ENCODE measurements around the gene ALDH16A1. TPM values are rescaled to one million over a fixed set of nuclear protein-coding genes. Genes with fewer than 3 reads are reported as not detected.

Gene ALDH16A1
- total RNA-seq, 1 donor from 2014 or later: 26.4 TPM

DNA sequence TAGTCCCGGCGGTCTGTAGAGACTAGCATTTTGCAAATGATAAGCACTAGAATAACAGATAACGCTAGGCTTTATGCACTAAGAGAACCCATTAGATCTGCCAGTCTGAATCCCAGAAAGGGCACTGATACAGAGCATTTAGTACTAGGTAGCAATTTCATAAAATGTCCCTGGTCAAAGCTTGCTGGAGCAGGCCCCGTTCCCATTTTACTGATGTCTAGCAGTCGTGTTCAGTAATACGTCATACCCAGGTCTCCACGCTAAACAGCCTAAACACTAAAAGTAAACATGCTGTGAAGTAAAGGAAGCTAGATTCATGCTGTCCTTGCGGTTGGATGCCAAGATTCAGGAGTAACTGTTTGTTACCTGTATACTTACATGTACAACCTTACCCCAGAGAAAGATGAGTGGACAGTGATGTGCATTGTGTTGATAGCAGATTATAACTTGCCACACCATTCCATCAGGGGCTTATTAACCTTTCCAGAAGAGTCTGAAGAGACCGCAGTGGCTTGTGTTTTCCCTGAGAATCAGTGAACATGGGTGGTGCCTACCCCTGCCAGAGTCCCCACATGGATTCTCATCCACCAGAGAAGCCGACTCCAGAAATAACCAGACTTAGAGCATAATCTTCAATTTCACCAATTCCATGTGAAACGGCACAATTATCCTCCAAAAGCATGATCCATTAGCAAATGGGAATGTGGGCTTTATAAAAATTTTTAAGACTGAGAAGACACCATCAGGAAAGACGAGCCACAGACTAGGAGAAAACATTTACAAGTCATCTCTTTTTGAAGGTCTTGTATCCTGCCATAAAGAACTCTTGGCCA lies 39.8 kb downstream of the ALDH16A1 start:
- Mint-ChIP-seq H3K27me3 (ENCODE audit: low read depth) (no peaks in the 10 kb centered on the region), H3K27ac (peak overlapping the region; percentile 66), H3K4me3 (ENCODE audit: low read depth) (no peak overlapping the region), H3K36me3 (ENCODE audit: low read depth) (peaks cover 72% of the 10 kb centered on the region), H3K9me3 (no peaks in the 10 kb centered on the region), H3K4me1 (ENCODE audit: low read depth) (peaks cover 22% of the 10 kb centered on the region)
- intact Hi-C loops (cut with micrococcal nuclease): no loop called here
- DNase-seq (ENCODE audit: low spot score): no peak

- intact Hi-C loops (cut with micrococcal nuclease): loop anchor here (1.0 to 5.0 kb wide), 4 partner anchors 9 to 381 kb away; partner anchors contain the start of genes AKT1S1, ALDH16A1, PIH1D1 and PRMT1
- DNase-seq (ENCODE audit: low spot score): no peak
- Mint-ChIP-seq H3K4me1 (ENCODE audit: low read depth) (peaks cover 41% of the 10 kb centered on the region), H3K4me3 (ENCODE audit: low read depth) (peak overlapping the region; percentile 98), H3K27ac (peak overlapping the region; percentile 94), H3K27me3 (ENCODE audit: low read depth) (no peaks in the 10 kb centered on the region), H3K9me3 (no peaks in the 10 kb centered on the region), H3K36me3 (ENCODE audit: low read depth) (peaks cover 61% of the 10 kb centered on the region)
These were observed 43.6 kb downstream of the ALDH16A1 start for GRCh38 chr19:49496574-49497008.

GRCh38 chr19:49497047-49497788 lies 44.2 kb downstream of the ALDH16A1 start:
- Mint-ChIP-seq H3K27me3 (ENCODE audit: low read depth) (no peaks in the 10 kb centered on the region), H3K4me1 (ENCODE audit: low read depth) (peaks cover 44% of the 10 kb centered on the region), H3K9me3 (no peaks in the 10 kb centered on the region), H3K36me3 (ENCODE audit: low read depth) (peaks cover 55% of the 10 kb centered on the region), H3K27ac (peak overlapping the region; percentile 94), H3K4me3 (ENCODE audit: low read depth) (peak overlapping the region; percentile 98)
- intact Hi-C loops (cut with micrococcal nuclease): loop anchor here (2.0 to 5.0 kb wide), 2 partner anchors 45 to 180 kb away; partner anchors contain the start of genes ALDH16A1, PIH1D1 and PRMT1
- DNase-seq (ENCODE audit: low spot score): peak; percentile 73

DNA sequence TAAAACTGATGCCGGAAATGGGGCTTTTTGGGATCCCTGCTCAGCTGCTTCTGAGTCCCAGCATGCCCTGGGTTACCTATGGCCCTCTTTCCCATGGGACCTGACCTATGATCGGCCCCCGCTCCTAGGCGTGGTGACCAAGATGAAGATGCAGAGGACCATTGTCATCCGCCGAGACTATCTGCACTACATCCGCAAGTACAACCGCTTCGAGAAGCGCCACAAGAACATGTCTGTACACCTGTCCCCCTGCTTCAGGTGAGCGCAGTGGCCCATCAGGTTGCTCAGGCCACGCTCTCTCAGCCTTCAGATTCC lies 44.7 kb downstream of the ALDH16A1 start:
- Mint-ChIP-seq H3K9me3 (no peaks in the 10 kb centered on the region), H3K36me3 (ENCODE audit: low read depth) (peaks cover 49% of the 10 kb centered on the region), H3K4me1 (ENCODE audit: low read depth) (peaks cover 44% of the 10 kb centered on the region), H3K27me3 (ENCODE audit: low read depth) (no peaks in the 10 kb centered on the region), H3K27ac (peak overlapping the region; percentile 94), H3K4me3 (ENCODE audit: low read depth) (peak overlapping the region; percentile 98)
- no peak for DNase-seq (ENCODE audit: low spot score)
- intact Hi-C loops (cut with micrococcal nuclease): loop anchor here (2.0 to 5.0 kb wide), 2 partner anchors 45 to 179 kb away; partner anchors contain the start of genes ALDH16A1, PIH1D1 and PRMT1

DNA sequence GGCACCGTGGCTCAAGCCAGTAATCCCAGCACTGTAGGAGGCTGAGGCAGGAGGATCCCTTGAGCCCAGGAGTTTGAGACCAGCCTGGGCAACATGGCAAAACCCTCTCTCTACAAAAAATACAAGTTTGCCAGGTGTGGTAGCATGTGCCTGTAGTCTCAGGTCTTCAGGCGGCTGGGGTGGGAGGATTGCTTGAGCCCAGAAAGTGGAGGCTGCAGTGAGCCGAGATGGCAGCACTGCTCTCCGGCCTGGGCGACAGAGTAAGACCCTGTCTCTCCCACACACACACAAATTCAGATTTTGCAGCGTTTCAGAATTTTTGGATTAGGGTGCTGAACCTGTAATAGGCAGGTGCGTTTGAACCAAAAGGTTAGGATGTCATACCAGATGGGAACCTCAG lies 45.5 kb downstream of the ALDH16A1 start:
- Mint-ChIP-seq H3K27me3 (ENCODE audit: low read depth) (no peaks in the 10 kb centered on the region), H3K4me1 (ENCODE audit: low read depth) (peaks cover 40% of the 10 kb centered on the region), H3K9me3 (no peaks in the 10 kb centered on the region), H3K27ac (peak overlapping the region; percentile 94), H3K36me3 (ENCODE audit: low read depth) (peaks cover 44% of the 10 kb centered on the region), H3K4me3 (ENCODE audit: low read depth) (peak overlapping the region; percentile 98)
- intact Hi-C loops (cut with micrococcal nuclease): loop anchor here (5.0 kb wide), 1 partner anchor 46 kb away; the partner anchor contains the start of genes ALDH16A1 and PIH1D1
- no peak for DNase-seq (ENCODE audit: low spot score)

- no peak for DNase-seq (ENCODE audit: low spot score)
- intact Hi-C loops (cut with micrococcal nuclease): loop anchor here (5.0 kb wide), 1 partner anchor 47 kb away; the partner anchor contains the start of genes ALDH16A1 and PIH1D1
- peaks cover 44% of the 10 kb centered on the region for H3K36me3 Mint-ChIP-seq (ENCODE audit: low read depth)
- H3K27me3 Mint-ChIP-seq (ENCODE audit: low read depth): no peaks in the 10 kb centered on the region
- H3K4me3 Mint-ChIP-seq (ENCODE audit: low read depth): peak overlapping the region; percentile 98
- H3K4me1 Mint-ChIP-seq (ENCODE audit: low read depth): peaks cover 40% of the 10 kb centered on the region
- H3K27ac Mint-ChIP-seq: peak overlapping the region; percentile 94
- no peaks in the 10 kb centered on the region for H3K9me3 Mint-ChIP-seq
These were observed 46.1 kb downstream of the ALDH16A1 start for GRCh38 chr19:49499030-49499670.

GRCh38 chr19:49502866-49503581 lies 50.0 kb downstream of the ALDH16A1 start:
- DNase-seq (ENCODE audit: low spot score): peak; percentile 59
- intact Hi-C loops (cut with micrococcal nuclease): no loop called here
- Mint-ChIP-seq H3K27me3 (ENCODE audit: low read depth) (no peaks in the 10 kb centered on the region), H3K9me3 (no peaks in the 10 kb centered on the region), H3K4me1 (ENCODE audit: low read depth) (peaks cover 38% of the 10 kb centered on the region), H3K27ac (no peak overlapping the region), H3K36me3 (ENCODE audit: low read depth) (peaks cover 25% of the 10 kb centered on the region), H3K4me3 (ENCODE audit: low read depth) (no peak overlapping the region)

GRCh38 chr19:49503582-49503962 lies 50.5 kb downstream of the ALDH16A1 start:
- intact Hi-C loops (cut with micrococcal nuclease): no loop called here
- Mint-ChIP-seq H3K4me1 (ENCODE audit: low read depth) (peaks cover 34% of the 10 kb centered on the region), H3K36me3 (ENCODE audit: low read depth) (peaks cover 20% of the 10 kb centered on the region), H3K27me3 (ENCODE audit: low read depth) (no peaks in the 10 kb centered on the region), H3K27ac (no peak overlapping the region), H3K9me3 (no peaks in the 10 kb centered on the region), H3K4me3 (ENCODE audit: low read depth) (no peak overlapping the region)
- no peak for DNase-seq (ENCODE audit: low spot score)

DNA sequence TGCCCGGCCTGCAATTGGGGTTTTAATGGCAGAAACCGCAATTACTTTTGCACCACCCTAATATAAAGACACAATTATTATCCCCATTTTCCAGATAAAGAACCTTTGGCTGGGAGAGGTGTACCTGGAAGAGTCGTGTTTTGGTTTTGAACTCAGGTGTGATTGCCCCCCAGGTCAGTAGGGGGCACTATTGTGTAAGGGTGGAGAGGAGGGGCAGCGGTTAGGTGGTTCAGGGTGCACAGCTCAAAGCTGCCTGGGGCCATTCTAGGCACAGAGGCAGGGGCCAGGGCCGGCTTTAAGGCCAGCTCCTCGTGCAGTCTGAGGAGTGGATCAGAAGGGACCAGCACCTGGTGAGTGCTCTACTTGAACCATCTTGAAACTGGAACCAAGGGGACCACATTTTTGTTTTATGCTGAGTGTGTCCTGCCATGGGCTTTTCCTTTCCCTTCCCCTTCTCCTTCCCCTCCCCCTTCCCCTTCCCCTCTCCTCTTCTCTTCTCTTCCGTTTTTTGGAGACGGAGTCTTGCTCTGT lies 53.6 kb downstream of the ALDH16A1 start:
- Mint-ChIP-seq H3K27me3 (ENCODE audit: low read depth) (peaks cover 4% of the 10 kb centered on the region), H3K4me3 (ENCODE audit: low read depth) (no peak overlapping the region), H3K9me3 (no peaks in the 10 kb centered on the region), H3K27ac (no peak overlapping the region), H3K36me3 (ENCODE audit: low read depth) (no peaks in the 10 kb centered on the region), H3K4me1 (ENCODE audit: low read depth) (peaks cover 14% of the 10 kb centered on the region)
- DNase-seq (ENCODE audit: low spot score): peak; percentile 69
- intact Hi-C loops (cut with micrococcal nuclease): loop anchor here (1.0 kb wide), 2 partner anchors 41 to 64 kb away; no protein-coding TSS in a partner anchor

GRCh38 chr19:49507803-49508494 lies 54.9 kb downstream of the ALDH16A1 start:
- Mint-ChIP-seq H3K9me3 (no peaks in the 10 kb centered on the region), H3K27ac (no peak overlapping the region), H3K4me3 (ENCODE audit: low read depth) (no peak overlapping the region), H3K36me3 (ENCODE audit: low read depth) (no peaks in the 10 kb centered on the region), H3K27me3 (ENCODE audit: low read depth) (peaks cover 10% of the 10 kb centered on the region), H3K4me1 (ENCODE audit: low read depth) (peaks cover 15% of the 10 kb centered on the region)
- intact Hi-C loops (cut with micrococcal nuclease): no loop called here
- DNase-seq (ENCODE audit: low spot score): no peak

DNA sequence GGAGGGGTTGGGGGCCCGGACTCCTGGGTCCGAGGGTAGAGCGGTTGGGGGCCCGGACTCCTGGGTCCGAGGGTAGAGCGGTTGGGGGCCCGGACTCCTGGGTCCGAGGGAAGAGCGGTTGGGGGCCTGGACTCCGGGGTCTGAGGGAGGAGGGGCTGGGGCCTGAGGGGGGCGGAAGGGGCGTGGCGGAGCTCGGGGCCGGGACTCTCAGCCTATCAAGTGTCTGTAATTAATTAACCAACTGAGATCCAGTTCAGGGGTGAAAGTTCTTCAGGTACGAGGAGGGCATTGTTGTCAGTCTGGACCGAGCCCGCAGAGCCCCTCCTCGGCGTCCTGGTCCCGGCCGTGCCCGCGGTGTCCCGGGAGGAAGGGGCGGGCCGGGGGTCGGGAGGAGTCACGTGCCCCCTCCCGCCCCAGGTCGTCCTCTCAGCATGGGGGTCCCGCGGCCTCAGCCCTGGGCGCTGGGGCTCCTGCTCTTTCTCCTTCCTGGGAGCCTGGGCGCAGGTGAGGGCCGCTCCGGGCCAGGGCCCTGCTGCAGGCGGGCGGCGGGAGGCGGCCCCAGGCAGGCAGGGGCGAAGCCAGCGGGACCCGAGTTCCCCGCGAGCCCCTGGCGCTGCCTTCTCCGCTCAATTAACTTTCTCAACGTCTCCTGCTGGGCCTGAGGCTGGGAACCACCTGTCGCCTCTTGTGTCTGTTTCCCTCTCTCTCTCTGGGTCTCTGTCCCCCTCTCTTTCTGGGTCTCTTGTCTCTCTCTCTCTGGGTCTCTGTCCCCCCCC lies 60.1 kb downstream of the ALDH16A1 start:
- peak overlapping the region; percentile 71 for H3K4me3 Mint-ChIP-seq (ENCODE audit: low read depth)
- DNase-seq (ENCODE audit: low spot score): no peak
- H3K9me3 Mint-ChIP-seq: no peaks in the 10 kb centered on the region
- H3K27ac Mint-ChIP-seq: peak overlapping the region; percentile 63
- H3K4me1 Mint-ChIP-seq (ENCODE audit: low read depth): peaks cover 20% of the 10 kb centered on the region
- no peaks in the 10 kb centered on the region for H3K36me3 Mint-ChIP-seq (ENCODE audit: low read depth)
- H3K27me3 Mint-ChIP-seq (ENCODE audit: low read depth): peaks cover 19% of the 10 kb centered on the region
- intact Hi-C loops (cut with micrococcal nuclease): no loop called here

All from activated T-helper 2 cell treated with anti-CD3 and anti-CD28 coated beads, Interferon-gamma antibody, Interleukin-2, Interleukin-4, amounts not matched to agents 10 μg/mL and 5 μg/mL and 100 μg/mL, durations not matched to agents 14 hours and 24 hours and 36 hours (primary cell).